Measurements from ENCODE around the gene ABHD12B.
"Not testable (repeated sequence)": the region's sequence is repeated elsewhere in the genome, so short reads cannot be mapped to it uniquely, and the experiment has no call there.

Gene ABHD12B

GRCh38 chr14:50897005-50897404 lies 25.2 kb downstream of the ABHD12B start:
- DNase-seq (ENCODE audit: low read depth) = not testable (repeated sequence)

GRCh38 chr14:50897658-50898175 lies 25.9 kb downstream of the ABHD12B start:
- no peak for DNase-seq (ENCODE audit: low read depth)

DNA sequence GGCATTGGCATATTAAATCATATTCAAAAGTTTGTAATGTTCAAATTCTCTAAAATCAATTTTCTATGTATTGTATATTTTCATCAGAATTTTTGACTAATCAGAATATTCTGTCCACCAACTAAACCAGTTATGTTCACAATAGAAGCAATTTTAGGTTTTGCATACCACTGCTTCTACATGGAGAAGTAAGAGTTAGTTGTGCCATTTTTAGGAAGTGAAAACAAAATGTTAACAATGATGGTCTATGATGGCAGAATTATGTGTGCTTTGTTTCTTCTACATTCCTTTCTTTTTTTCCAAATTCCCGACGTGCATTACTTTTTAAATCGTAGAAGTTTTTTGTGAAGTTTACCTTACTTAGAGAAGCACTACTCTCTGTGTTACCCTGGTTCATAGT lies 29.5 kb downstream of the ABHD12B start:
- DNase-seq (ENCODE audit: low read depth) = no peak

GRCh38 chr14:50904719-50905118 lies 32.9 kb downstream of the ABHD12B start:
- no peak for DNase-seq (ENCODE audit: low read depth)

GRCh38 chr14:50906326-50907065 lies 34.6 kb downstream of the ABHD12B start:
- no peak for DNase-seq (ENCODE audit: low read depth)

GRCh38 chr14:50910495-50911420 lies 38.9 kb downstream of the ABHD12B start:
- no peak for DNase-seq (ENCODE audit: low read depth)

- no peak for DNase-seq (ENCODE audit: low read depth)
Measured at GRCh38 chr14:50917449-50917848, 45.6 kb downstream of the ABHD12B start.

DNA sequence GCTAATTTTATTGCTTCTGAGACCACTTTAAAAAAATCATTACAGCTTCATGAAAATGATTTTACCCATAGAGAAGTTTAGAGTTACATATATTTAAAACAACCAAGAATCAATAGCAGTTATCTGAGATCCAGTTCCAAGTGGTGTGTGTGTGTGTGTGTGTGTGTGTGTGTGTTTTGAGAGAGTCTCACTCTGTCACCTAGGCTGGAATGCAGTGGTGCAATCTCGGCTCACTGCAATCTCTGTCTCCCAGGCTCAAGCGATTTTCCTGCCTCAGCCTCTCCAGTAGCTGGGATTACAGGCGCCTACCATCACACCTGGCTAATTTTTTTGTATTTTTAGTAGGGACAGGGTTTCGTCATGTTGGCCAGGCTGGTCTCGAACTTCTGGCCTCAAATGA lies 47.7 kb downstream of the ABHD12B start:
- DNase-seq (ENCODE audit: low read depth) = not testable (repeated sequence)

DNA sequence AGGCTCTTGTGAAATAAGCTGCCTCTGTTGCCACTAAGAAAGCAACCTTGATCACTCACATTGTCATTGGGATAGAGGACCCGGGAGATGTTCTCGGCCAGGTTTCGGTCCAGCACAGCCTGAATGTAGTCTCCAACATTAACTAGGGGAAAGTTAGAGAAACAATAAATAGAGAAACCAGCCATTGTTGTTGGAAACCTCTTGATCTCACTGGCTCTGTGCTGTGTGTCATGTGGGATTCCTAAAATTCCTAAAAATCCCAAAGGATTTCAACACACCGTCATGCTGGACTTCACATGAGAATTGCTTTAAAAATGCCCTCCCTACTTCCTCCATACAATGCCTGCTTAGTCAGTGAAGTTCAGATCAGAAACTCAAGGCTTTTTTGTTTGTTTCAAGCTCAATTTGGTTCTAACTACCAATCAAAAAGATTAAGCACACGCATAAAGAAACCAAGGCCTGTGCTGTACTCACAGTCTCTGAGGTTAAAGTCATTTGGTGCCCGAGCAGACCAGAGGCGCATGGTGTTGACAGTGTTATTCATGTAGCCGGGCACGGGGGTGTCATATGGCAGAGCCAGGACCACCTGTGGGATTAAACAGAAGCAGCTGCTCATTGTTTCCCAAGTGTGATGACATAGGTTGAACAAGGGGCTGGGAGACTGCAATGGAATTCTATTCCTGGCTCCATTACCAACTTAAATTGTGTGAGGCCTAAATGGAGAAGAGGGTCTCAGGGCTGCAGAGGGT lies 48.8 kb downstream of the ABHD12B start:
- peak; percentile 70 for DNase-seq (ENCODE audit: low read depth)

DNA sequence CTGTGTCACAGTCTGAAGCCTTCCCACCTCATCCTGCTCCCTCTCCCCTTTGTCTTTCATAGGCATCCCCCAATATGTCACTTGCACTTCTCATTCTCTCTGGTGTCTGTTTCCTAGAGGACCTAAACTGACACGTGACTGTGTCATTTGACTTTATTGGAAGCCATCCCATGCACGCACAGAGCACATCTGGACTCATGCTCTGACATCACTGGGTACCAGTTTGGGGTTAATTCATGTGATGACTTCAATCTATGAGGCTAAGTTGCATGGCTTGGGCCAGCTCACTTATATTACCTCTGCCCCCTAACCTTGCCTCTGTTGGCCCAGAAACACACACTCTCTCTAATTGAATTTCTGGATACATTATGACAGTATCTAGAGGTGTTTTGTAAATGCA lies 51.0 kb downstream of the ABHD12B start:
- no peak for DNase-seq (ENCODE audit: low read depth)

- DNase-seq (ENCODE audit: low read depth) = no peak
Measured at GRCh38 chr14:50924236-50924635, 52.4 kb downstream of the ABHD12B start.

GRCh38 chr14:50924843-50925242 lies 53.0 kb downstream of the ABHD12B start:
- DNase-seq (ENCODE audit: low read depth) = no peak

GRCh38 chr14:50926851-50927386 lies 55.1 kb downstream of the ABHD12B start:
- DNase-seq (ENCODE audit: low read depth) = no peak

DNA sequence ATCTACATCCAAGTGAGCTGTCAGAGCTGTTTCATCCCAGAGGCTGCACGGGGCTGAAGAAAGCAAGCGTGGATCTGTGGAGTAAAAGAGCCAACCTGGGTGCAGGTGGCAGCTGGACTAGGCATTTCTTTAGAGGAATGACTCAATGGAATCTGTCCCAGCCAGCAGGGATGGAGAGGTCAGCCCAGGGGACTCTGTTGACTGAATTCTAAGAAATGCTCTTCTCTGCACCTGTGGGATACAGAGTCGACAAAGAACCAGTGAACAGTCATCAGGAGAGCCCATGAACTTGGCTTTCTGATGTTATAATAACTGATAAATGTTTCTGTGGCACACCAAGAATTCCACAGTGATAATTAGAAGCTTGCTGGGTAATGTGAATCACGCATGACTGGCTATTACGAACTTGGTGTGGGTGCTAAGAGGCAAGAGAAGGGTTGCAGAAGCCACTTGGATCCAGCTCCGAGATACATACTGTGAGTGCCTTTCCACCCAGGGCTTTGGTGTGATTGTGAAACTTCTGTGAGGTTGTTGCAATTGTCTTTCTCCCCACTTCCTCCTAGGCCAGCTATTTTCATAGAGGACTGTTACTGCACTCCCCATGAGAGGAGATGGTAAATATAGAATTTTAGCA lies 56.3 kb downstream of the ABHD12B start:
- DNase-seq (ENCODE audit: low read depth) = peak; percentile 90

DNA sequence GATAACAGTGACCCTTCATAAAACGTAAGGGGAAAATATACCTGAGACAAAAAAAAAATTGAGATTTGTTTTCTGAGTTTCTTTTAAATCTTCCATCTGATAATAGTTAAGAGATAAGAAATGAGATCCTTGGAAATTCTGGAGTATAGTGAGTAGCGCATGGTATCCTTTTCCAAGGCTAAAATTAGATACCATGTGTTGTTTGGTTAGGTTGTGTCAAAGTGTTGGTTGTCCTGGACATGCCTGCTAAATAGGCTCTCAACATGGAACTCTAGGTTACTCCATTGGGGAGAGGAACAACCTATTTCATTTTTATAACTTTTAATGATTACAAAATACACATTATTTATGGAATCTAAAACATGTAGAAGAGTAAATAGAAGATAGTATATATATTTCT lies 57.7 kb downstream of the ABHD12B start:
- no peak for DNase-seq (ENCODE audit: low read depth)

GRCh38 chr14:50931559-50931958 lies 59.7 kb downstream of the ABHD12B start:
- DNase-seq (ENCODE audit: low read depth) = no peak

- DNase-seq (ENCODE audit: low read depth) = no peak
Measured at GRCh38 chr14:50932156-50932555, 60.3 kb downstream of the ABHD12B start.

- no peak for DNase-seq (ENCODE audit: low read depth)
Measured at GRCh38 chr14:50932592-50933495, 61.0 kb downstream of the ABHD12B start.

DNA sequence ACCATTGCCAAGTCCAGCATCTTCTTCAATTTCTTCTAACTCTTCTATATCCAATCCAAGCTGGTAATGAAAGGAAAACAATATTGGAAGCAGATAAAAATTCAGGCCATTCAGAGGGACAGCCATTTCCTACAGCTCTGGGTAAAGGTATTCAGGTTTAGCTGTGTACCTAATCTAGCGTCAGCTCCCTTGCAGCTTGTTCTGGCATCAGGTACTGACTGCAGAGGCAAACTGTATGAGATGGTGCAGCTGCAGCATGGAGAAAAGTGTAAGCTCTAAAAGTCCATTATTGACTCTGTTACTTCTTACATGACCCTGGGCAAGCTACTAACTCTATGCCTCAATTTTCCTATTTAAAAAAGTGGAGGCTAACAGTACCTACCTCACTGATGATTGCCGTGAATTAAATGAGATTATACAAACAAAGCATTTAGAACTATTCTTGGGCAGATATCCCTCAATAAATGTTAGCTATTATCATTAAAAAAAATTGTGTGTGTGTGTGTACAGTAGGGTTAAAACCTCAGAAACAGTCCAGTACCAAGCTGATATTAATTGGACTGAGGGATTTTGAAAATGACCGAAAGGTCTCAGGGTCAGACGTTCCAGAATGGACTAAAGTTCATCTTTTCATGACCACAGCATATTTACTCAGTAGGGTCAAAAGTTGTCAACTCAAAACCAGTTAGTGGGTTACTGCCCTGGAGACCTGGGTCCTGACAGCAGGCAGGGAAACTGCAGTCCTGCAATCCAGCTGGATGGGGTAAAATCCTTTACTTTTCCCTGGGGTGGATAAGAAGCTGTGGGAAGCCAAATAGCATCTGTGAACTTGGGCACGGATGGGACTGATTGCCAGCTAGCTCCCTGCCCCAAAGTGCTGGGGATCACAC lies 63.5 kb downstream of the ABHD12B start:
- no peak for DNase-seq (ENCODE audit: low read depth)

- no peak for DNase-seq (ENCODE audit: low read depth)
Measured at GRCh38 chr14:50936016-50936340, 64.1 kb downstream of the ABHD12B start.

Measured in GM04504 (cell line).